ENCODE data around the gene PCDH1. TPM values are rescaled to one million over a fixed set of nuclear protein-coding genes. Genes with fewer than 3 reads are reported as not detected.

Gene PCDH1
- total RNA-seq, 1 donor from 2014 or later = 9.9 TPM

GRCh38 chr5:141809380-141810096 lies 68.7 kb downstream of the PCDH1 start:
- no peak for DNase-seq (ENCODE audit: low spot score)

DNA sequence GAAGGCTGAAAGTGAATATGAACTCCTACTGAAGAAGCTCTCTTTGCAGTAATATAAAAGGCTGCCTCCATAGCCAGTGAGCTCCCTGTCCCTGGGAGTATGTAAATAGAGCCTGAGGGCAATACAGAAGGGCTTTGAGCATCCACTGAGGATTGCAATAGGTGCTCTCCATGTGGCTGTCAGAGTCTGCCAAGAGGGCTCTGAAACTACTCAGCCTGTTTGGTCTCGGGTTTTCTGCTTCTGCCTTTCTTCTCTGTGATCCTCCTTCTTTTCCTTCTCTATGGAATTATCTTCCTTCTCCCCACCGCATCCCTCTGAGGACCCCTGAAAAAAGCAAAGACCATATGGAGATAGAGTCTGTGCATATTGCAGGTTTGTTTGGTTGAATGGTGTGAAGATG lies 69.4 kb downstream of the PCDH1 start:
- no peak for DNase-seq (ENCODE audit: low spot score)

DNA sequence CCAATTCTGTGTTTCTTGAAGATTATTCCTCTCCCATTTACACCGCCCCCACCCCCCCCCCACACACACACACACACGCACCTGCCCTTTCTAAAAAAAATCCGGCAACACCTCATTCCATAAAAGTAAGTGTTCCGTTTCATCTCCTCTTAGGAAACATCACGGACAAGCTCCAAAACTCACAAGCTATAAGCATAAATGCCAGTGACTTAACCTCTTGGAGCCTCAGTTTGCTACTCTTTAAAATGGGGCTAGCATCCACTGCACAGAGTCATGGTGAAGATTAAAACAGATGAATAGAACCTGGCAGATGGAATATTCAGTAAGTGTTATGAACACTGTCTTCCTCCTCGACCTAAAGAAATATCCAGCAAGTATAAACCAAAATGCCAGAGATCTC lies 70.5 kb downstream of the PCDH1 start:
- no peak for DNase-seq (ENCODE audit: low spot score)

DNA sequence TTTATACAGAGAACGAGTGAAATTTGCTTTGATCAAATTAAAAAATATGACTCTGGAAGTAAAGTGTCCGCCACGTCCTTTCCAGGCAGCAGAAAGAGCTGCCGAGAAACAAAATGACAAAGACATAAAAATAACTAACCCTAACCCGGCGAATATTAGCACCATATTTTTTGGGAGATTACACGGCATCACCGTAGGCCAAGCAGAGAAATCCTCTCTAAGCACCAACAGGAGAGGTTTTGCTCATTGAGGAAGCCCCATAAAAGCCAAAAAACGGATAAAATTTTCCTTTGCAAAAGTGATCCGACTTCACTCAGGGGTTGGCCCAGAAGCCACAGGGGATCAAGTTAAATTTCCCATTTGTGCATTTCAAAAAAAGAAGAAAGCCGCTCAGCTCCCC lies 70.9 kb downstream of the PCDH1 start:
- no peak for DNase-seq (ENCODE audit: low spot score)

- DNase-seq (ENCODE audit: low spot score) = no peak
Observed at GRCh38 chr5:141806626-141807025, 71.6 kb downstream of the PCDH1 start.

GRCh38 chr5:141805874-141806595 lies 72.2 kb downstream of the PCDH1 start:
- DNase-seq (ENCODE audit: low spot score) = no peak

- no peak for DNase-seq (ENCODE audit: low spot score)
Observed at GRCh38 chr5:141804475-141804874, 73.7 kb downstream of the PCDH1 start.

Other genes with a start within 250 kb of the PCDH1 start
- gene HDAC3, start 241.6 kb downstream of the PCDH1 start, total RNA-seq (ENCODE audit: insufficient read depth, low replicate concordance) = 59.9 TPM
- gene RELL2, start 241.4 kb downstream of the PCDH1 start, total RNA-seq (ENCODE audit: insufficient read depth, low replicate concordance) = 0.96 TPM
- 15.4 TPM for gene FCHSD1, start 227.0 kb downstream of the PCDH1 start, total RNA-seq (ENCODE audit: insufficient read depth, low replicate concordance)
- 5.3 TPM for gene ARAP3, start 196.2 kb downstream of the PCDH1 start, total RNA-seq (ENCODE audit: insufficient read depth, low replicate concordance)
- gene DELE1, start 45.5 kb upstream of the PCDH1 start, total RNA-seq (ENCODE audit: insufficient read depth, low replicate concordance) = 63.8 TPM
- gene PCDH12, start 79.8 kb upstream of the PCDH1 start, total RNA-seq (ENCODE audit: insufficient read depth, low replicate concordance) = 5.1 TPM
- gene RNF14, start 90.7 kb upstream of the PCDH1 start, total RNA-seq (ENCODE audit: insufficient read depth, low replicate concordance) = 37.1 TPM
- gene GNPDA1, start 134.6 kb upstream of the PCDH1 start, total RNA-seq (ENCODE audit: insufficient read depth, low replicate concordance) = 14.0 TPM
- gene NDFIP1, start 230.4 kb upstream of the PCDH1 start, total RNA-seq (ENCODE audit: insufficient read depth, low replicate concordance) = 114 TPM

Measured in umbilical cord (tissue), 2 donors.